Karpas-422 (cell line): Measurements from ENCODE around the gene GHITM. TPM values are rescaled to one million over a fixed set of nuclear protein-coding genes. Genes with fewer than 3 reads are reported as not detected.

Experiments
- DNase-seq: peaks from one replicate; pipeline ENCODE4 v3.0.0-alpha.2; 2015
- H2AFZ ChIP-seq: fragments of 200-600 bp; sonication (generic); 2 replicates; pipeline ENCODE4 v1.6.1; 2014; ENCODE audit warnings: antibody characterized with exemption, low read length, mixed read lengths
- H3K27ac ChIP-seq: fragments of 200-600 bp; sonication (generic); 2 replicates; pipeline ENCODE4 v1.5.1; 2014; ENCODE audit warnings: mild to moderate bottlenecking, low read length, moderate library complexity
- H3K27me3 ChIP-seq: fragments of 200-600 bp; sonication (generic); 2 replicates; pipeline ENCODE4 v1.6.1; 2014; ENCODE audit warnings: low read length, mixed read lengths
- H3K36me3 ChIP-seq: fragments of 200-600 bp; sonication (generic); 2 replicates; pipeline ENCODE4 v1.6.1; 2014; ENCODE audit warnings: low read length, mixed read lengths; ENCODE audit not compliant: insufficient read depth
- H3K4me1 ChIP-seq: fragments of 200-600 bp; sonication (generic); 2 replicates; pipeline ENCODE4 v1.6.1; 2014; ENCODE audit warnings: mild to moderate bottlenecking, low read length, mixed read lengths
- H3K4me2 ChIP-seq: fragments of 200-600 bp; sonication (generic); 2 replicates; pipeline ENCODE4 v1.6.1; 2014; ENCODE audit warnings: low read length, low read depth, mild to moderate bottlenecking; ENCODE audit not compliant: poor library complexity, severe bottlenecking
- H3K4me3 ChIP-seq: fragments of 200-600 bp; sonication (generic); 2 replicates; pipeline ENCODE4 v1.5.1; 2014; ENCODE audit warnings: mild to moderate bottlenecking, antibody characterized with exemption, low read length, mixed read lengths
- H3K79me2 ChIP-seq: fragments of 200-600 bp; sonication (generic); 2 replicates; pipeline ENCODE4 v1.6.1; 2014; ENCODE audit warnings: mild to moderate bottlenecking, low read length, mixed read lengths
- H3K9ac ChIP-seq: fragments of 200-600 bp; sonication (generic); 2 replicates; pipeline ENCODE4 v1.6.0; 2014; ENCODE audit warnings: low read length
- H3K9me2 ChIP-seq: fragments of 200-600 bp; sonication (generic), shearing (Covaris generic); replicated peaks from 2 replicates; pipeline ENCODE4 v1.6.0; 2014; ENCODE audit warnings: mild to moderate bottlenecking, low read length, moderate library complexity; ENCODE audit not compliant: insufficient read depth
- H3K9me3 ChIP-seq: fragments of 300-700, 200-600 bp; sonication (generic); 2 replicates; pipeline ENCODE4 v1.6.1; 2014; ENCODE audit warnings: low read length, mixed read lengths
- H4K20me1 ChIP-seq: fragments of 200-600 bp; sonication (generic); 2 replicates; pipeline ENCODE4 v1.6.1; 2014; ENCODE audit warnings: mild to moderate bottlenecking, antibody characterized with exemption, low read length, low read depth; ENCODE audit not compliant: insufficient read depth
- total RNA-seq: library from RNA; depleted of rRNA; stranded (reverse); fragments of >200 nt; shearing (Covaris generic); gene quantifications from 2 replicates; pipeline ENCODE4 v1.2.3, GENCODE V29; 2014; ENCODE audit warnings: low replicate concordance

GHITM gene
- total RNA-seq, 1 experiment from 2014 or later, result 78.4 TPM

DNA sequence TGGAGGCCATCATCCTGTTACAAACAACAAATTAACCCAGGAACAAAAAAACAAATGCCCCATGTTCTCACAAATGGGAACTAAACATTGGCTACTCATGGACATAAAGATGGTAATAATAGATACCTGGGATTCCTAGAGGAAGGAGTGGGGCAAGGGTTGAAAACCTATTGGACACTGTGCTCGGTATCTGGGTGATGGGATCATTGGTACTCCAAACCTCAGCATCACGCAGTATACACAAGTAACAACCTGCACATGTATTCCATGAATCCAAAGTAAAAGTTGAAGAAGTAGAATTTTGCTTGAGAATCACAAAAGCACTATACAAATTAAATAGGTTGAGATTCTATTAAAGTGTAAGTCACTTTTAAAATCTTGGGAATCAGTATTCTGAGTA, 16.7 kb downstream of the GHITM start:
- no peak overlapping the region for H3K4me3 ChIP-seq
- no peak overlapping the region for H3K4me2 ChIP-seq
- no peaks in the 10 kb centered on the region for H3K27me3 ChIP-seq
- no peaks in the 10 kb centered on the region for H3K79me2 ChIP-seq
- H3K9me2 ChIP-seq, result no peaks in the 10 kb centered on the region
- H3K9ac ChIP-seq, result no peak overlapping the region
- DNase-seq, result no peak
- no peaks in the 10 kb centered on the region for H3K4me1 ChIP-seq
- H4K20me1 ChIP-seq, result no peaks in the 10 kb centered on the region
- no peak overlapping the region for H3K27ac ChIP-seq
- no peak overlapping the region for H2AFZ ChIP-seq
- peaks cover 6% of the 10 kb centered on the region for H3K36me3 ChIP-seq
- H3K9me3 ChIP-seq, result no peaks in the 10 kb centered on the region

DNA sequence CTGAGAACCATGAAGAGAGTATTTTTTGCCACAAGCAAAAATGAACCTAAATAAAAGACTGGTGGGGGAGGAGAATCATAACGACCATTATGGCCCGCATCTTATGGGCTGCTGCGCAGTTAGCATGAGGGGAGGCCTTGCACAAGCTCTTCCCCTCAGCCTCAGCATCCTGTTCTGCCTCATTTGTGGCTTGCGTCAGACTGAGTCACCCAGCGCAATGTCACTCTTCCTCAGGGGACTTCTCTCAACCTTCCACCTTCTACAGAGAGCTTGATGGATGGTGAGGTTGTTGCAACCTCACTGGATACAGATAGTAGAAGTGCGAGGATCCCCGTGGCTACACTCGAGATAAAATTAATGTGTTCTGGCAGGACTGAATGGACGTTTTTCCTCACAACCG, 17.5 kb downstream of the GHITM start:
- Histone ChIP-seq H3K9ac (no peak overlapping the region), H2AFZ (no peak overlapping the region), H3K4me3 (no peak overlapping the region), H3K36me3 (peaks cover 6% of the 10 kb centered on the region), H4K20me1 (no peaks in the 10 kb centered on the region), H3K79me2 (no peaks in the 10 kb centered on the region), H3K4me1 (no peaks in the 10 kb centered on the region), H3K27ac (no peak overlapping the region), H3K27me3 (no peaks in the 10 kb centered on the region), H3K9me2 (no peaks in the 10 kb centered on the region), H3K9me3 (no peaks in the 10 kb centered on the region), H3K4me2 (no peak overlapping the region)
- peak; percentile 55 for DNase-seq

DNA sequence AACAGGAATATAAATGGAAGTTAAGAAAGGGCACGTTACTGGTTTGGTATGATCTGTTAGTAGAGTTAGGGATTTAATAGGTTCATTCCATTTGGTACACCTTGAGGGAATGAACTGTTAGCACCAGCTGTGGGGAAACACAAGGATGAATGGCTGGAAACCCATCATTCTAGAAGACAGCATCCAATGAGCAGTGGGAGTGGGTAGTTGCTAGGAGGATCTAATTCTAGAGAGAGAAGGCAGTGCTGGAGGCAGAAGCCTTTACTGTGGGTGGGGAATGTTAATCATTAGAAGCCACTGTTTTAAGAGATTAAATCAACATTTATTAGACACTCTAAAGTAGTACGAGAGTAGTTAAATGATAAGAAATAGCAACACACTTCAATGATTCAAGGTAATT, 18.8 kb downstream of the GHITM start:
- Histone ChIP-seq H3K9me3 (no peaks in the 10 kb centered on the region), H3K36me3 (peaks cover 6% of the 10 kb centered on the region), H3K27ac (no peak overlapping the region), H3K4me3 (no peak overlapping the region), H2AFZ (no peak overlapping the region), H3K4me2 (no peak overlapping the region), H3K9me2 (no peaks in the 10 kb centered on the region), H3K9ac (no peak overlapping the region), H3K79me2 (no peaks in the 10 kb centered on the region), H3K4me1 (no peaks in the 10 kb centered on the region), H4K20me1 (no peaks in the 10 kb centered on the region), H3K27me3 (no peaks in the 10 kb centered on the region)
- no peak for DNase-seq

DNA sequence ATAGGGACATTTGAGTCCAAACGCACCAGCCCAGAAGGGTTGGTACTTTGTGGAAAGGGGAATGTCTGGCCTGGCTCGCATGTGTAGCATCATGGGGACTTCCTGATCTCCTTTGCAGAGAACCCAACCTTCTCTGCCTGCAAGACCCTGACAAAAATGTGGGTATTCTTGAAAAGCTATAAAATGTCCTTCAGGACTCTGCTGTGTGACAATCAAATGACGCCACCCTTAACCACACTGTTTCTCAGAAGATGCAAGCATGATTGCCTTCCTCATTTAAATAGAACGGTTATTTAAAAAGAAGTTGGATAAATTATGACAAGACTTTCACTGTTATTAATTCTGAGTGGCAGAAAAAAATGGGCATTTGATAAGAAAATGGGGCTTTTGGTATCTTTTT, 19.2 kb downstream of the GHITM start:
- Histone ChIP-seq H3K4me1 (no peaks in the 10 kb centered on the region), H2AFZ (no peak overlapping the region), H3K9me2 (no peaks in the 10 kb centered on the region), H3K27ac (no peak overlapping the region), H4K20me1 (no peaks in the 10 kb centered on the region), H3K4me3 (no peak overlapping the region), H3K4me2 (no peak overlapping the region), H3K27me3 (no peaks in the 10 kb centered on the region), H3K9ac (no peak overlapping the region), H3K36me3 (peaks cover 3% of the 10 kb centered on the region), H3K9me3 (no peaks in the 10 kb centered on the region), H3K79me2 (no peaks in the 10 kb centered on the region)
- no peak for DNase-seq

DNA sequence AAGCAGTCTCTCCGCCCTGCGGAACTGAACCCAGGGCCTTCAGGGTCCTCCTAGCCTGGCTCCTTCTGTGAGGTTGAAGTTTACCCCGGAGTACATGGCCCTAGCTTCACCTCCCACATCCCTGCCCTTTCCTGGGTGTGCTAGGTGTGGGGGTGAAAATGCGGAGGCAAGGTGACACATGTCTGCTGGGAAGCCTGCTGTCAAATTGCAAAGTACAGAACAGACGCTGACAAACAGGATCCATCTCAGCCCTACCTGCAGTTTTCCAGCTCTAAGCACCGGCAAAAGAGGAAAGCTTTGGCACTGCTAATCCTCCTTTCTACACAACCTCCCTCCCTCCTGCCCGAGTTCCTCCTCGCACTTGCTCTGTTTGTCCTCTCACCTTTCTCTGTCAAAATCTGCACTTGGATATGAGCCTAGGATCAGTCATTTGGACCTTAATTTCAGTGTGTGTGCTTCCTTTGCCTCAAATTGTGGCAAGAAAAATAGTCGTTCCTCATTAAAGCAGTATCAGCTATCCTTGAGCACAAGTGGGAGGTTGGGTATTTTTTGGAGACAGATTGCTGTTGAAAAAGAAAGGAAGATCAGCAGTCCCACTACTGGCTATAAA, 19.9 kb downstream of the GHITM start:
- no peak overlapping the region for H2AFZ ChIP-seq
- no peaks in the 10 kb centered on the region for H3K79me2 ChIP-seq
- peaks cover 2% of the 10 kb centered on the region; the same call in 1 of the 2 replicates for H3K4me1 ChIP-seq
- no peak overlapping the region for H3K27ac ChIP-seq
- H3K27me3 ChIP-seq, result no peaks in the 10 kb centered on the region
- no peaks in the 10 kb centered on the region for H3K9me2 ChIP-seq
- H3K4me3 ChIP-seq, result no peak overlapping the region
- no peaks in the 10 kb centered on the region for H4K20me1 ChIP-seq
- no peak overlapping the region for H3K4me2 ChIP-seq
- DNase-seq, result no peak
- H3K9me3 ChIP-seq, result no peaks in the 10 kb centered on the region
- no peak overlapping the region for H3K9ac ChIP-seq
- no peaks in the 10 kb centered on the region; the same call in 1 of the 2 replicates for H3K36me3 ChIP-seq

DNA sequence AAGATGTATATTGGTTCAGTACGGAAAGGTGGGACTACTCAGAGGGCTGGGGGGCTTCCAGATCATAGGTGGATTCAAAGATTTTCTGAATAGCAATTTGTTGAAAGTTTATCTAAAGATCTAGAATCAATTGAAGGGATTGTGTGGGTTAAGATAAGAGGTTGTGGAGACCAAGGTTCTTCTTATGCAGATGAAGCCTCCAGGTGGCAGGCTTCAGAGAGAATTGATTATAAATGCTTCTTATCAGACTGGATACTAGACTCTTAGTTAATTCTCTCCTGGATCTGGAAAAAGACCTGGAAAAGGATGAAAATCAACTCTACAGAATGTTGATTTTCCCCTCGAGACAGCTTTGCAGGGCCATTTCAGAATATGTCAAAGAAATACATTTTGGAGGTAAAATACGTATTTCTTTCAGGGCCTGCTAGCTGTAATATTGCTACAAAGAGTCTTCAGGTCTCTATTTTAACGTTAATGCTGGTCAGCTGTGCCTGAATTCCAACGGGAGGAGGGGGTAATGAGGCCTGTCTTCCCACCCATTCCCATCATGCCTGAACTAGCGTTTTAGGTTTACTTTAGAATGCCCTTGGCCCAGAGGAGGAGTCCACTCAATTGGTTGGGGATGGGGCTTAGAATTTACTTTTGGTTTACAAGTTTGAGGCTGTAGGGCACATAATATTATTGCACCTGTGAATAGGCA, 21.5 kb downstream of the GHITM start:
- H3K79me2 ChIP-seq, result no peaks in the 10 kb centered on the region
- no peaks in the 10 kb centered on the region for H4K20me1 ChIP-seq
- no peak overlapping the region for H3K27ac ChIP-seq
- no peaks in the 10 kb centered on the region for H3K27me3 ChIP-seq
- H3K9ac ChIP-seq, result no peak overlapping the region
- peaks cover 8% of the 10 kb centered on the region for H3K4me1 ChIP-seq
- no peak overlapping the region for H2AFZ ChIP-seq
- no peaks in the 10 kb centered on the region for H3K9me3 ChIP-seq
- no peaks in the 10 kb centered on the region for H3K36me3 ChIP-seq
- DNase-seq, result peak; percentile 39
- no peak overlapping the region for H3K4me3 ChIP-seq
- no peaks in the 10 kb centered on the region for H3K9me2 ChIP-seq
- H3K4me2 ChIP-seq, result no peak overlapping the region

DNA sequence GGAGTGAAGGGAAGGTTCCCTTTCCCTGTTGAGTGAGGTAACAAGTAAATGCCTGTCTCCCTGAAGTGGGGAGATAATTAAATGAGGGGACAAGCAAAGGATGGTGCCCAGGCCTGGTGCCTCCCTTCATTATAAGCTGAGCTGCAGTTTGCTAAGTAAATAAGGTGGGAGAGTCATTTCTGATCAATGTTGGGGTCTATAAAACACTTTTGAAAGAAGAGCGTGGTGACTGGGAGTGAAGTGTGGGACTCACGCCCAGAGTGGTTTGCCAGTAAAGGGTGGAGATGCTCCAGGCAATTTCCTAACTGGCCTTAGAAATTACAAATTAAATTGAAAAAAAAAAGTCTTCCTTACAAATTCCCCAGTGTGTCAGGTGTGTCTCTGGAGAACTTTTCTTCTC, 24.7 kb downstream of the GHITM start:
- Histone ChIP-seq H3K9me2 (no peaks in the 10 kb centered on the region), H3K27me3 (no peaks in the 10 kb centered on the region), H4K20me1 (no peaks in the 10 kb centered on the region), H3K9me3 (no peaks in the 10 kb centered on the region), H3K4me1 (peaks cover 8% of the 10 kb centered on the region), H3K4me2 (no peak overlapping the region), H3K79me2 (no peaks in the 10 kb centered on the region), H3K9ac (no peak overlapping the region), H3K4me3 (no peak overlapping the region), H3K36me3 (no peaks in the 10 kb centered on the region), H3K27ac (no peak overlapping the region), H2AFZ (no peak overlapping the region)
- no peak for DNase-seq

DNA sequence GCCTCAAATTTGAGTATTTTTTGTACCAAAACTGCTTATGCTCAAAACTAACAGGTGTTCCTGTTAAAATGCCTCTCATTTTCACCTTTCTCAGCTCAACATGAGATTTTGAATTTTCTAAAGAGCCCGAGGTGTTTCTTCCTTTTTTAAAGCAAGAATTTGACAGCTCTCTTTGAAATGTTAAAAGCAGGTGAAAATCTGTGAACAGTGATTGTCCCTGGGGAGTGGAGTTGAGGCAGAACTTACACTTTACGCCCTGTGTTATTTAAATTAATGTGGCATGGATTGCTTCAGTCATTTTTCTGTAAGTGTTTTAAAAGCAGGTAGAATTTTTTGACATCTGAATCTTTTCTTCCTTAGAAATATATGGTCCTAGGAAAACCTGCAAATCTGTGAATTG, 25.1 kb downstream of the GHITM start:
- no peaks in the 10 kb centered on the region for H3K79me2 ChIP-seq
- no peak overlapping the region for H3K9ac ChIP-seq
- H3K27ac ChIP-seq, result no peak overlapping the region
- H3K27me3 ChIP-seq, result no peaks in the 10 kb centered on the region
- H4K20me1 ChIP-seq, result no peaks in the 10 kb centered on the region
- no peak for DNase-seq
- H3K4me2 ChIP-seq, result no peak overlapping the region
- H3K4me1 ChIP-seq, result peaks cover 8% of the 10 kb centered on the region
- no peaks in the 10 kb centered on the region for H3K9me3 ChIP-seq
- no peaks in the 10 kb centered on the region for H3K9me2 ChIP-seq
- H2AFZ ChIP-seq, result no peak overlapping the region
- no peaks in the 10 kb centered on the region for H3K36me3 ChIP-seq
- no peak overlapping the region for H3K4me3 ChIP-seq
